AG09319 (cell line): ENCODE measurements around the gene WAPL.
"Not testable (repeated sequence)": the region's sequence is repeated elsewhere in the genome, so short reads cannot be mapped to it uniquely, and the experiment has no call there.

ENCODE experiments used
- DNase-seq: peaks from one replicate; pipeline ENCODE4 v3.0.0-alpha.2; 2010; ENCODE audit warnings: low read depth; ENCODE audit errors: extremely low read depth
- CTCF ChIP-seq: IDR thresholded peaks from 2 replicates; pipeline ENCODE4 v1.5.1; 2011; ENCODE audit warnings: low read depth, mild to moderate bottlenecking, inconsistent platforms, low read length, moderate library complexity

The WAPL gene

GRCh38 chr10:86547296-86547695 lies 25.7 kb upstream of the WAPL start:
- no peak for DNase-seq
- TF ChIP-seq CTCF: no peak

GRCh38 chr10:86545101-86545500 lies 23.5 kb upstream of the WAPL start:
- TF ChIP-seq CTCF: no peak
- no peak for DNase-seq

GRCh38 chr10:86540016-86540415 lies 18.4 kb upstream of the WAPL start:
- DNase-seq: no peak
- no peak for TF ChIP-seq CTCF

- no peak for TF ChIP-seq CTCF
- no peak for DNase-seq
Measured at GRCh38 chr10:86538547-86538946, 17.0 kb upstream of the WAPL start.

- not testable (repeated sequence) for DNase-seq
Measured at GRCh38 chr10:86538040-86538439, 16.4 kb upstream of the WAPL start.

GRCh38 chr10:86536294-86536861 lies 14.8 kb upstream of the WAPL start:
- TF ChIP-seq CTCF: no peak
- DNase-seq: no peak

GRCh38 chr10:86535132-86535882 lies 13.7 kb upstream of the WAPL start:
- TF ChIP-seq CTCF: no peak
- DNase-seq: no peak

- DNase-seq: no peak
- TF ChIP-seq CTCF: no peak
Measured at GRCh38 chr10:86533328-86533727, 11.7 kb upstream of the WAPL start.

GRCh38 chr10:86528736-86529135 lies 7.1 kb upstream of the WAPL start:
- not testable (repeated sequence) for DNase-seq
